Ascending aorta (tissue), 2 donors: ENCODE results near the gene CLEC1B. TPM values are rescaled to one million over a fixed set of nuclear protein-coding genes. Genes with fewer than 3 reads are reported as not detected.

ENCODE experiments used
- DNase-seq, 2 donors: peaks; one replicate each; pipeline ENCODE4 v3.0.0-alpha.2; 2019; ENCODE audit warnings: low spot score in 2 of 2
- H3K27ac ChIP-seq, 2 donors: fragments of 200-600 bp; sonication (generic); one replicate each; pipeline ENCODE4 v1.5.1; 2016 to 2017; ENCODE audit warnings: mild to moderate bottlenecking in 1 of 2
- H3K27me3 ChIP-seq: fragments of 200-600 bp; sonication (generic); one replicate; pipeline ENCODE4 v1.5.1; 2017
- H3K36me3 ChIP-seq, 2 donors: fragments of 200-600 bp; sonication (generic); one replicate each; pipeline ENCODE4 v1.5.1; 2016
- H3K4me1 ChIP-seq, 2 donors: fragments of 200-600 bp; sonication (generic); one replicate each; pipeline ENCODE4 v1.5.1; 2016 to 2017; ENCODE audit warnings: mild to moderate bottlenecking in 1 of 2
- H3K4me3 ChIP-seq, 2 donors: fragments of 200-600 bp; sonication (generic); one replicate each; pipeline ENCODE4 v1.5.1; 2016 to 2017; ENCODE audit warnings: mild to moderate bottlenecking in 1 of 2
- H3K9me3 ChIP-seq, 2 donors: fragments of 200-600 bp; sonication (generic); one replicate each; pipeline ENCODE4 v1.5.1; 2016
- CTCF ChIP-seq, 3 experiments: fragments of 200-600 bp in 2 of 3; fragments of 450-650 bp in 1 of 3; sonication (generic) in 2 of 3; IDR thresholded peaks; one replicate each; pipeline ENCODE4 v1.5.1; 2016 to 2019; ENCODE audit warnings: antibody characterized with exemption in 3 of 3, mild to moderate bottlenecking in 1 of 3, moderate library complexity in 1 of 3
- intact Hi-C: fragments of 100-400 bp; cut with DNase I; formaldehyde crosslinking; loops from one replicate; pipeline ENCODE4 v1.15.1; 2023
- total RNA-seq: library from RNA; depleted of rRNA; stranded (reverse); fragments of >200 nt; gene quantifications from one replicate; pipeline ENCODE4 v1.1.0, GENCODE V29; 2016

The CLEC1B gene
- total RNA-seq, 1 donor from 2014 or later, result not detected

GRCh38 chr12:9947674-9948073 is 51.2 kb downstream of the CLEC1B start:
- Histone ChIP-seq H3K4me3 (no peak overlapping the region), H3K36me3 (no peaks in the 10 kb centered on the region), H3K27me3 (no peaks in the 10 kb centered on the region), H3K27ac (no peak overlapping the region), H3K9me3 (no peaks in the 10 kb centered on the region), H3K4me1 (no peaks in the 10 kb centered on the region)
- no peak for TF ChIP-seq CTCF (IDR thresholded peaks at IDR 0.05)
- intact Hi-C loops, result no loop called here
- DNase-seq, result no peak

- Histone ChIP-seq H3K4me3 (no peak overlapping the region), H3K4me1 (no peaks in the 10 kb centered on the region), H3K9me3 (no peaks in the 10 kb centered on the region), H3K36me3 (no peaks in the 10 kb centered on the region), H3K27me3 (no peaks in the 10 kb centered on the region), H3K27ac (no peak overlapping the region)
- no peak for TF ChIP-seq CTCF (IDR thresholded peaks at IDR 0.05)
- intact Hi-C loops, result no loop called here
- no peak for DNase-seq
Observed at GRCh38 chr12:9944391-9944790, 54.5 kb downstream of the CLEC1B start.

- intact Hi-C loops, result no loop called here
- no peak for DNase-seq
- Histone ChIP-seq H3K36me3 (no peaks in the 10 kb centered on the region), H3K9me3 (no peaks in the 10 kb centered on the region), H3K27ac (no peak overlapping the region), H3K4me1 (no peaks in the 10 kb centered on the region), H3K4me3 (no peak overlapping the region), H3K27me3 (no peaks in the 10 kb centered on the region)
- TF ChIP-seq CTCF (IDR thresholded peaks at IDR 0.05), result no peak
Observed at GRCh38 chr12:9943240-9943639, 55.7 kb downstream of the CLEC1B start.

Other genes starting within 250 kb of the CLEC1B start
- gene CD69, start 238.2 kb downstream of the CLEC1B start, total RNA-seq, result 1.3 TPM
- gene KLRF1, start 171.6 kb downstream of the CLEC1B start, total RNA-seq, result not detected
- gene CLEC2B, start 129.8 kb downstream of the CLEC1B start, total RNA-seq, result 1.1 TPM
- not detected for gene KLRF2, start 117.6 kb downstream of the CLEC1B start, total RNA-seq
- not detected for gene CLEC2A, start 66.8 kb downstream of the CLEC1B start, total RNA-seq
- gene CLEC12A, start 27.7 kb downstream of the CLEC1B start, total RNA-seq, result not detected
- gene CLEC12B, start 11.5 kb upstream of the CLEC1B start, total RNA-seq, result not detected
- not detected for gene CLEC9A, start 31.6 kb upstream of the CLEC1B start, total RNA-seq
- 13.2 TPM for gene CLEC1A, start 99.9 kb upstream of the CLEC1B start, total RNA-seq
- gene CLEC7A, start 131.1 kb upstream of the CLEC1B start, total RNA-seq, result 6.0 TPM
- 2.1 TPM for gene OLR1, start 173.0 kb upstream of the CLEC1B start, total RNA-seq
- not detected for gene TMEM52B, start 179.9 kb upstream of the CLEC1B start, total RNA-seq
- gene GABARAPL1, start 213.8 kb upstream of the CLEC1B start, total RNA-seq, result 239 TPM